ENCODE measurements around the gene KIF5A.

The KIF5A gene

GRCh38 chr12:57632073-57632957, 82.5 kb downstream of the KIF5A start:
- DNase-seq (ENCODE audit: low read depth), result no peak

DNA sequence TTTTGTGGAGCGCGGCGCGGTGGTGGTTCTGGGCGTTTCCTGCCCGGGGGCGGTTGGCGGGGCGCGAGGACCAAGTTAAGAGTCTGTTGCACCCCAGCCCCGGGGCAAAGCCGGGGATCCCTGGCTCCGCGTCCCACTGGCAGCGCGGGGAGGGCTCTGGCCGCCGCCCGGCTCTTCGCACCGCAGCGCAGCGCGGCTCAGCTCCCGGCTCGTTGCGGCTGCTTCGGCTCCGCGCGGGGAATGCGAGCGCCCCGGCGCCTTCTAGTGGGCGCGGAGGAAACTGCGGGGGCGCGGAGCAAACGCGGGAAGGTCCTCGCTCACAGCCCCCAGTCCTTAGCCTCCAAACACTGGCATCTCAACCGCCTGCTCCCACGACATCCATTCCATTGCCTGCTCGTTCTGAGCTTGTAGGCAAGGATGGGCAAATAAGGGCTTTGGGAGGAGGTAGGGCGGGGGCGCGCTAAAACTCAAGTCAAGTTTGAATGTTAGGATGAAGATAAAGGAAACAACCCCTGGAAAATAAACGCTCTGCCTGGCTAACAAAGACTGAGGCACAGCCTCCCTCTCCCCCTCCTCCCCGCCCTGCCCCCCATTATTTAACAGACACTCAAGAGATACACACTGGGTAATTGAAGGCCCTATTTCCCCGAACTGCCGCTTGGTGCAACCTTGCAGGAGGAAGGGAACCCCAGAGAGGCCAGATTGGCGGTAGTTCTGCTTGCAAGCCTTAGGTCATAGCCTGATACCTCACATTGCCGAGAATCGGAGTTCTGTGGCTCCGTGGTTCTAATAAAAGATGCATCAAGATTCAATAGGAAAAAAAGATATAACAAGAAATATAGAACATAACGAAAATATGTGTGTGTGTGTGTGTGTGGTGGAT, 83.4 kb downstream of the KIF5A start, which contains the start of gene B4GALNT1:
B4GALNT1 (minus strand) TSS at position 244 of the 883 bp plus-strand sequence. CDS start 1,069 bp downstream, outside the sequence.
- DNase-seq (ENCODE audit: low read depth), result peak; percentile 55
